ENCODE measurements around the gene ZAR1.
A peak's percentile ranks its signal among the peaks of the same experiment; 100 is the strongest.
"Not testable (repeated sequence)": the region's sequence is repeated elsewhere in the genome, so short reads cannot be mapped to it uniquely, and the experiment has no call there.

The ZAR1 gene, protein sequence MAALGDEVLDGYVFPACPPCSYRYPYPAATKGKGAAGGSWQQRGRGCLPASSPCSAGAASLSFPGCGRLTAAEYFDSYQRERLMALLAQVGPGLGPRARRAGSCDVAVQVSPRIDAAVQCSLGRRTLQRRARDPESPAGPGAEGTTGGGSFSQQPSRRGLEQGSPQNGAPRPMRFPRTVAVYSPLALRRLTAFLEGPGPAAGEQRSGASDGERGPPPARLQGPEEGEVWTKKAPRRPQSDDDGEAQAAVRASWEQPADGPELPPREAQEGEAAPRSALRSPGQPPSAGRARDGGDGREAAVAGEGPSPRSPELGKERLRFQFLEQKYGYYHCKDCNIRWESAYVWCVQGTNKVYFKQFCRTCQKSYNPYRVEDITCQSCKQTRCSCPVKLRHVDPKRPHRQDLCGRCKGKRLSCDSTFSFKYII

DNA sequence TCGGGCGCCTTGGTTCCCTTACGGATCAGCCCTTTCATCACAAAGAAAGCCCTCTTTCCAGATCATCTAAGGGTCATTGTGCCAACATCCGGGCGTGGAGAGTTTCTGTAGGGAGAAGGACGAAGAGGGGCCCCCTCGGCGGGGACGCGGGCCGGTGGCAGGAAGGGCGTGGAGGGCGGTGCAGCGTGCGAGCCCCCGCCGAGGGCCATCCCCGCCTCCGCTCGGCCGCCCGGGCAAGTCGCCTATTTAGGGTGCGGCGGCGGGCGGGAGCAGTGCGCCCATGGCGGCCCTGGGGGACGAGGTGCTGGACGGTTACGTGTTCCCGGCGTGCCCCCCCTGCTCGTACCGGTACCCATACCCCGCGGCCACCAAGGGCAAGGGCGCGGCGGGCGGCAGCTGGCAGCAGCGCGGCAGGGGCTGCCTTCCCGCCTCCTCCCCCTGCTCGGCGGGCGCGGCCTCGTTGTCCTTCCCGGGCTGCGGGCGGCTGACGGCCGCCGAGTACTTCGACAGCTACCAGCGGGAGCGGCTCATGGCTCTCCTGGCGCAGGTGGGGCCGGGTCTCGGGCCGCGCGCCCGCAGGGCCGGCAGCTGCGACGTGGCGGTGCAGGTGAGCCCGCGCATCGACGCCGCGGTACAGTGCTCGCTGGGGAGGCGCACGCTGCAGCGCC, at the start of gene ZAR1:
Gene ZAR1, plus strand, starts transcription at position 241 of the 668 bp plus-strand sequence. Its CDS starts 40 bp downstream, at position 281.
- no peak for DNase-seq

- not testable (repeated sequence) for DNase-seq
These were observed 49.1 kb upstream of the ZAR1 start for GRCh38 chr4:48440914-48441313.

DNA sequence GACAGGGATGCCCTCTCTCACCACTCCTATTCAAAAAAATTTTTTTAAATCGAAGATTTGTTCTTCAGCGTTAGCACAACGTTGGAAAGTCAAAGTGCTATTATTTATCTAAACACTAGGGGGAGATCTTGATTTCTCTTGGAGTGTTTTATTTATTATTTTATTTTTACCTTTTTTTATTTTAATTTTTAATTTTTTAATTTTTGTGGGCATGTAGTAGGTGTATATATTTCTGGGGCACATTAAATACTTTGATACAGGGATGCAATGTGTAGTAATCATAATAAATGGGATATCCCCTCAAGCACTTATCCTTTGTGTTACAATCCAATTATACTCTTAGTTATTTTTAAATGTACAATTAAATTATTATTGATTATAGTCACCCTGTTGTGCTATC, 44.3 kb upstream of the ZAR1 start:
- DNase-seq, result peak; percentile 13

GRCh38 chr4:48446642-48447041, 43.4 kb upstream of the ZAR1 start:
- DNase-seq, result no peak

DNA sequence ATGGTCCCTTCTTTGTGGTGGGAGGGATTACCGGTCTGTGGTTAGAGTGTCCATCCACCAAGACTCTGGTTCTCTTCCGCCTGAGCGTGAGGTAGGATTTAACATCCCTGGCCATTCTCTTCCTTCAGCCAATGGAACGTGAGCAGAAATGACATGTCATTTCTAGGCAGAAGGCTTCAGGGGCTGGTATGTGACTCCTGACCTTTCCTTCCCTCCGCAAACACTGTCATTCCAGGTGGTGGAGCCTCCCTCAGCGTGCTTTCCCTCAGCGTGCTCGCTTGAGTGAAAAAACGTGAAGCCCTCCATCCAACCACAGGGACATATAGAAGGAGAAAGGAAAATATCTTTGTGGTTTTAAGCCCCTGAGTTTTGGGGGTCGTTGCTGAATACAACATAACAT, 40.9 kb upstream of the ZAR1 start:
- no peak for DNase-seq

DNA sequence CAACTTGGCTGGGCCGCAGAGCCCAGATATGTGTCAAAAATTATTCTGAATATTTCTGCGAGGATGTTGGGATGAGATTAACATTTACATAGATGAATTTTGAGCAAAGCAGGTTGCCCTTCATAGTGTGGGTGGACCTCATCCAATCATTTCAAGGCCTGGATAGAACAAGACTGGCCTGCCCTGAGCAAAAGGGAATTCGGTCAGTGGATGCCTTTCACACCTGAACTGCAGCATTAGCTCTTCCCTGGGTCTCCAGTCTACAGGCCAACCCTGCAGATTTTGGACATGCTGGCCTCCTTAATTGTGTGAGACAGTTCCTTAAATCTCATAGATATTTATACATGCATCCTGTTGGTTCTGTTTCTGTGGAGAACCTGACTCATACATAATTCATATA, 39.3 kb upstream of the ZAR1 start:
- DNase-seq, result no peak

DNA sequence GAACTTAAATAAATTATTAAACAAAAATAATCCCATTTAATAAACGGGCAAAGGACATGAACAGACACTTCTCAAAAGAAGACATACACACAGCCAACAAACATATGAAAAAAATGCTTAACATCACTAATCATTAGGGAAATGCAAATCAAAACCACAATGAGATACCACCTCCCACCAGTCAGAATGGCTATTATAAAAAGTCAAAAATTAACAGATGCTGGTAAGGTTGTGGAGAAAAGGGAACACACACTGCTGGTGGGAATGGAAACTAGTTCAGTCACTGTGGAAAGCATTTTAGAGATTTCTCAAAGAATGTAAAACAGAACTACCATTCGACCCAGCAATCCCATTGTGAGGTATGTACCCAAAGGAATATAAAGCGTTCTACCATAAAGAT, 38.4 kb upstream of the ZAR1 start:
- not testable (repeated sequence) for DNase-seq

DNA sequence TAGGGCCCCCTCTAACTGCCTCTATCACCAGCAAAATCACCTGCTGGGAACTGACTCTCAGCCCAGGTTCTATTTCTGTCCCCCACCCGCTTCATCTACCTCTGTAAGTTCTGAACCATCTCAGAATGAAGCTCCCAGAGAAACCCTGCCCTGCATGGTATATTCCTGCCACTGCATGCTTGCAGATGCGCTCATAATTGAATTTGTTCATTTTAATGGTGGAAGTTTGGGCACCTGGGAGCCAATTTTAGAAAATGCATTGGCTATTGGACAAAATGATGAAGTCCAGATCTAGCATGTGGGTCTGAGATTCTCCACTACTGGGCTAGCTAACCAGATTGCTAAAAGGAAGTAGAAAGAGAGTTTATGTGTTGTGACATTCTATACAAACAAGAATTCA, 35.5 kb upstream of the ZAR1 start:
- no peak for DNase-seq

DNA sequence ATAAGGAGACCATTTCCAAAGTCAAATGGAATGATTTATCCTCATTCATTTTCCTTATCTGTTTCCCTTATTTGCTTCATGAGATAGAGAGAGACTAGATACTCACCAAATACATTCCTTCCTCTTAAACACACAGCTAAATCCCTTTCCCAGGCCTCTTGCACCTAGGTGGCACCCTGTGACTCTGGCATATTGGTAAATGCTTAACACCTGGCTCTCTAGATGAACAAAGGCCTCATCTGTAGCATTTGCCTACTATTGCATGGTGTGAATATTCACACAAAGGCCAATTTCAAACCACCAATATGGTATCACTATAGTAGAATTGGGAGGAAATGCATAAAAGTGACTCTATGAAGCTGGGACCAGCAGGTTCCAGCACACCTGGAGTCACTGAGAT, 29.1 kb upstream of the ZAR1 start:
- DNase-seq, result no peak

- DNase-seq, result no peak
These were observed 27.7 kb upstream of the ZAR1 start for GRCh38 chr4:48462363-48462762.

GRCh38 chr4:48467442-48467841, 22.6 kb upstream of the ZAR1 start:
- no peak for DNase-seq

GRCh38 chr4:48467891-48468290, 22.2 kb upstream of the ZAR1 start:
- no peak for DNase-seq

DNA sequence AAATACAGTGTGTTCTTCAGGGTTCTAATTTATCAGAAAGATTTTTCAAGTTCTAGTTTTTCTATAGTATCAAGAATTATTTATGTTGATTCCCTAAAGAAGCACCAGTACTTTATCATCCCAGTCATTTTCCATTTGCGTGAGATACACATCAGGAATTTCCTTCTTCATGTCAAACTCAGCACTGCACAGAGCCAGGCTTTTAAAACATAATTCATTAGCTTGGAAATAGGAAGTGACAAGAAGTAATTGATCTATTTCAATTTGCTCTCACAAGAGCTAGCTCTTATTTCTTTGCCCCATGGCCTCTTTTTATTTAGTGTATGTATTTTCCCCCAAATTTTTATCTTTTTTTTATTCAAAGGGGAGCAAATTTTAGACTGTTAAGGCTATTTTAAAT, 19.9 kb upstream of the ZAR1 start:
- DNase-seq, result no peak

GRCh38 chr4:48470570-48470969, 19.5 kb upstream of the ZAR1 start:
- DNase-seq, result no peak

- no peak for DNase-seq
These were observed 17.3 kb upstream of the ZAR1 start for GRCh38 chr4:48472794-48473193.

GRCh38 chr4:48475770-48476169, 14.3 kb upstream of the ZAR1 start:
- no peak for DNase-seq

GRCh38 chr4:48478273-48478672, 11.8 kb upstream of the ZAR1 start:
- no peak for DNase-seq

- no peak for DNase-seq
These were observed 8.5 kb upstream of the ZAR1 start for GRCh38 chr4:48481581-48481980.

DNA sequence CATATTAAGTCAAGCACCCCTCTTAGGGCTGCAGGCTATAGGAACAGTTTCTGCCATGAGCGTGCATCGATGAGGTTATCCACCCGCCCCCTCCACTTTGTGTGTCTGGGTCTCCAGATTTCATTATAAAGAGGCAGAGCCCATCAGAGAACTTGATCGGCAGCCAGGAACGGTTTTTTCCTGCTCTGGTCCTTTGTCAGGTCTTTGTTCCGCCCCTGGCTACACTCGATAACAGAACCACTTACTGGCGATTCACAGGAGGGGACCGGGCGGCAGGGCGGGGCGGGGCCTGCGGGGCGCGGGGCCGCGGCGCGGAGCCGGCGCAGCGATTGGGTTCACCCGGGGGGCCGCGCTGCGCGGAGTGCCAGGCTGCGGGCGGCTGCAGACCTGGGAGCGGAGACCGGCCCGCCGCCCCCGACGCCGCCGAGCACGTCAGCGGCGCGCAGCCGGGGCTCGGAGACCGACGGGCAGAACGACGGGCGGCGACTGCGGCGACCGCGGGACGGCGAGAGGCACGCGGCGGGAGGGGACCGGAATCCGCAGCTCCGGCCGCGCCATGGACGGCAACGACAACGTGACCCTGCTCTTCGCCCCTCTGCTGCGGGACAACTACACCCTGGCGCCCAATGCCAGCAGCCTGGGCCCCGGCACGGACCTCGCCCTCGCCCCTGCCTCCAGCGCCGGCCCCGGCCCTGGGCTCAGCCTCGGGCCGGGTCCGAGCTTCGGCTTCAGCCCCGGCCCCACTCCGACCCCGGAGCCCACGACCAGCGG, 6.9 kb upstream of the ZAR1 start, which contains the start of gene SLC10A4:
Gene SLC10A4, plus strand, starts transcription at position 338 of the 771 bp plus-strand sequence. Its CDS starts 219 bp downstream, at position 557.
- DNase-seq, result no peak

GRCh38 chr4:48483777-48484493, 6.1 kb upstream of the ZAR1 start:
- no peak for DNase-seq

- no peak for DNase-seq
These were observed 5.4 kb upstream of the ZAR1 start for GRCh38 chr4:48484494-48485168.

DNA sequence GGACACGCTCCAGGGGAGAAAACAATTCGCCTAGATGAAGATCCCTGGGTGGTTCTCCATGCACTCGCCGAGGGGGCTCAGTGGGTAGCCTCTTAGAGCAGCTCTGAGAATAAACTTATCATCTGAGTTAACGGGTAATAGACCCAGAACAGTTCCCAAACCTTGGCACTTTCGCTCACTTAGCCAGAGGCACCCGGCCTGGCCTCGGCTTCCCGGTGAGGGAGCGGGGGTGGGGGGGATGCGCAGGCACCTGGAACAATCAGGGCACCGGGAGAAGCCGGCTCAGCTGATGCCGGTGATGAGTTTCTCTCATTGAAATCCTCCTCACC, 405 bp upstream of the ZAR1 start:
- DNase-seq, result no peak

All from AML-193 (cell line).